ENCODE measurements around the gene MAN2C1.
"Not testable (repeated sequence)": the region's sequence is repeated elsewhere in the genome, so short reads cannot be mapped to it uniquely, and the experiment has no call there.

MAN2C1 gene

GRCh38 chr15:75367913-75368688 is at the start of gene MAN2C1:
MAN2C1 (minus strand) TSS chr15:75368607; CDS start chr15:75368583, 24 bp downstream.
- peak; percentile 76 to 82 for DNase-seq (ENCODE audit: low read depth in 2 of 2, low spot score in 1 of 2)

DNA sequence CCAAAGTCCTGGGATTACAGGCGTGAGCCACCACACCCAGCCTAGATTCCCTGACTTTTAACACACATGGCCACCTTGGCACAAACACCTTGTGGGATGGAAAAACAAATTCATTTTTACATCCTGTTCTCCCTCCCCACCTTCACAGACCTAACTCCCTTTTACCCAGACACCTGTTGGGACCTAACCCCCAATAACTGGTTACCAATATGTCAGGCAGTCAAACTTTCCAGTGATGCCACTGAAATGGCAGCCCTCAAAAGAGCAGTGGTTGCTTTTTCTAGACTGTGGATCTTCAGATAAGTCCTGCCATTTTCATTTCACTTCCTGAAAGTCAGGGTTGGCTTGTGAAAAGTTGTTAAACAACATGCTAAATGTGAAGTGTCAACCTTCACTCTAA is 48.2 kb upstream of the MAN2C1 start:
- DNase-seq (ENCODE audit: low read depth in 2 of 2, low spot score in 1 of 2) = no peak

GRCh38 chr15:75410196-75410595 is 41.8 kb upstream of the MAN2C1 start:
- no peak for DNase-seq (ENCODE audit: low read depth in 2 of 2, low spot score in 1 of 2)

- DNase-seq (ENCODE audit: low read depth in 2 of 2, low spot score in 1 of 2) = no peak
Observed at GRCh38 chr15:75407083-75407482, 38.7 kb upstream of the MAN2C1 start.

DNA sequence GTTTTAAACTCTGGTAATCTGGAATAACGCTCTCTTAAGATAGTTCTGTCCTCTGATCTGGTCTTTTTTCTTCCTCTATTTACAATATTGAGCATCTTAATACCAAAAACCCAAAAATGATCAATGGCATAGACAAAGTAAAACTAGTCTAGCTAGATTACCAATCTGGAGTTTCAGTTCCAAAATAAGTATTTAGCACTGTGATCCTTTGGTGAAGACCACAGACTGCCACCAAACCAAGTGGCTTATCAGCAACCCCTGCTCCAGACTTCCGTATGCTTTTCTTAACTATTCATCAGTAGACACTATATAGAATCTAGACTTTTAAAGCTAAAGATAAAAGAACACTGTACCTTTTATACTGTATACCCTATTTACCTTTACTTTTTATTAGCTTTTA is 35.5 kb upstream of the MAN2C1 start:
- DNase-seq (ENCODE audit: low read depth in 2 of 2, low spot score in 1 of 2) = no peak

- DNase-seq (ENCODE audit: low read depth in 2 of 2, low spot score in 1 of 2) = no peak
Observed at GRCh38 chr15:75397494-75397893, 29.1 kb upstream of the MAN2C1 start.

DNA sequence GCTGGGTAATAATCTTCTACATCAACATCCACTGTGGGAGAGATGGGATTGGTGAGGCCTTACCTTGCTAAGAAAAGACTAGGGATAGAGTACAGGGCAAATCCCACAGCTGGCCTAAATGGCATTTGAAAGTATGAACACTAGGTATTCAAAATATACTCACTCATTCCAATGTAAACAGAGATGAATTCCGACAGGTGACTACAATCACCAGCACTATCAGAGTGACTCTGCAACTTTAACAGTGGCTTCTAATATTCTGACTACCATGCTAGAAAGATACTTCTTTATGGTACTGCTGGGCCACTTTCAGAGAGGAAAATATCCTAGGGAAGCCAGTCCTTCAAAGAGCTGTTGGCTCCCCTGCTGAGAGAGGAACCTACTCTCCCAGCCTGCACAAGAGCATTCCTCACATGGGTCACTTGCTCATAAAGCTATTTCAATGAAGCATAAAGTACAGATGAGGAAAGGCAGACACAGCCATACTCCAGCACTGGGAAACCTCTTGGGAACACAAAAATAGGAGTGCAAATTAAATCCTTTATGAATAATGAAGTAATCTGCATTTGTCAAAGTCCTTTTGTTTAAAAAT is 21.5 kb upstream of the MAN2C1 start:
- no peak for DNase-seq (ENCODE audit: low read depth in 2 of 2, low spot score in 1 of 2)

DNA sequence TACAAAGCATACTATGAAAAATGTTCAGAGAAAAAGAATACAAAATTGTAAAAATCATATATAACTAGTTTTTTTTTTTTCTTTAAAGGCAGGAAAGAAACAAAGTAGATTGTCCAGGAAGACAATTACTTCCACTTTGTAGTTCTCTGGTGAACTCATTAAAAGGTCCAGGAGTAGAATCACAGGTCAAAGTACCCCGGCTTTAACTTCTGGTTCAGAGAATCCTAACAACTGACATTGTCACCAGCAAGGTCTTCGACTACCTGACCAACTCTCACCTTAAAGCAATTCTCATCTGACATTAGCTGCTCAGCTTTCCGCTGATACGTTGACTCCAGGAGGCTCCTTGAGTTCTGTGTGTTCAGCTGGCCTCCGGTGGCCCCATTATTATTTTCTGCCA is 15.6 kb upstream of the MAN2C1 start:
- DNase-seq (ENCODE audit: low read depth in 2 of 2, low spot score in 1 of 2) = not testable (repeated sequence)

GRCh38 chr15:75380773-75381172 is 12.4 kb upstream of the MAN2C1 start:
- DNase-seq (ENCODE audit: low read depth in 2 of 2, low spot score in 1 of 2) = no peak

GRCh38 chr15:75371901-75372688 is 3.7 kb upstream of the MAN2C1 start:
- no peak for DNase-seq (ENCODE audit: low read depth in 2 of 2, low spot score in 1 of 2)

DNA sequence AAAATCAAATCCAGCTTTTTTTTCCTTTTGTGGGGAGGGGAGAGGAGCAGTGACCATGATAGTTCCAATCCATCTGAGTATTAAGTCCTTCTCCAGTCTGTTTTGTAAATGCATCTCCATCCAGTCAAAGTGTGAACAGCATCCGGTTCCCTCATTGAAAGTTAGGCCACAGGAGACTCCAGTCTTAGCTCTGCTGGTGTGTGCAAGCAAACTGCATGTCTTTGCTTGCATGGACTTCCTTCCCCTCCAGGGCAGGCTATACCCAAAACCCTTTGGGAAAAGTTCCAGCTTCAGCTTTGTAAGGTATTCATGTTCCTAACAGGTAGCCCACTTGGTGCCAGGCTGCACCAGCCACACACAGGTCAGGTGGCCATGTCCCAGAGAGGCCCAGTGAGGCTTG is 3.1 kb upstream of the MAN2C1 start:
- no peak for DNase-seq (ENCODE audit: low read depth in 2 of 2, low spot score in 1 of 2)

GRCh38 chr15:75369897-75370581 is 1.6 kb upstream of the MAN2C1 start:
- no peak for DNase-seq (ENCODE audit: low read depth in 2 of 2, low spot score in 1 of 2)

DNA sequence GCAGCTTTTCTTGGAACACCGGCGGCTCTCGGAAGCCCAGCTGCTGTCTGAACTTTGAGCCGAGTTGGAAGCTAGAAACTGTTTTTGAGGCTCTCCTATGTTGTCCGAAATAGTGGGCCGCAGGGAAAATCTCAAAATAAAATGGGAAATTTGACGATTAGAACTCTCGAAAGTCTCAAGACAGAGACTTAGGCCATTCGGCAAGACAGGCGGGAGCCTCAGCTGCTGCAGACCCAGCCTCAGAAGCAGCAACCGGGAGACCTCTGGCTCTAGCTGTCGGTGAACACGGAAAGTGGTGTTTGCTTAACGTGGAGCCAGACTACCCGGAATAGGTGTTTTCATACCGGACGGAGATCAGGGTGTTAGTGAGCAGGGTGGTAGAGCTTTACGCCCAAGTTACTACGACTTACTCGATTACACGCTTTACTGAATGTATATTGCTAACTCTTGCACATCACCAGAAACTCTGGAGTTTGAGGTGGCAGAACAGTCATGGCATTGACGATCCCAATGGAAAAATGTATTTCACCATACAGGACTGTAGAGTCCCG is 357 bp upstream of the MAN2C1 start:
- DNase-seq (ENCODE audit: low read depth in 2 of 2, low spot score in 1 of 2) = no peak

DNA sequence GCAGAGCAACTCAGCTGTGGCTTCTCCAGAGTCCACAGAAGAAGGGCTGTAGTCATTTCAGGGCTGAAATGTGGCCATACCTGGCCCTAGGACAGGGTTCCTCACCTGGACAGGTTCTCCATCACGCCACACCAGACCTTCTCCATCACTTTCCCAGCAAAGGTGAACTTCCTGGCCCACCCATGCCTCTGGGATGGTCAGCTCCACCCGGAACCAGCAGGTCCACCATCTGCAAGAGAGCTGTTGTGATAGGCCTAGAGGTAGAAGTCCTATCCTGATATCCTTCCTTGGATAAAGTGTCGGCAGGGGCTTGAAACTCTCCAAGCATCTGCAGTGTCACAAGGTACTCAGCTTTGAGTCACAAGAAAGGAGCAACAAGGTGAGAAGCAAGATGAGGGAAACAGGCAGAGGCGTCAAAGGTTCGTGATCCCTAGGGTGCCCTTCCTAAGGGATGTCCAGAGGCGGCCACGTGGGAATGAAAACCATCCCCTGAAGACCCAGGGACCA is 948 bp downstream of the MAN2C1 start:
- DNase-seq (ENCODE audit: low read depth in 2 of 2, low spot score in 1 of 2) = no peak

DNA sequence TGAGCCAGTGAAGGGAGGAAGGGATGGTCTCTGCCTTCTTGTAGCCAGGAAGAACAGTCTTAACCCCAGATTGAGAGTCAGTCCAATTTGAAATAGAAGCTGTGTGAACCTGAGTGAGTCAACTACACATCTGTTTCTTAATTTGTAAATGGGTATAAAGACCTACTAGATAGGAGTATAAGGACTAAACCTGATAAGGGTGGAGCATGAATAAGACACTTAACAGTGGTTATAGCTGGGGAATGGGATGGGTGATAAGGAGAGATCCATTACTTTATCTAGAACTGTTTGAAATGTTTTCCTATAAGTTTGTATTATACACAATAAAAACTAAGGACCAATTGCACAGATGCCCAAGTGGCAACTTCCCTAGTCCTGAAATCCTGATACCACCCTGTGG is 1.4 kb downstream of the MAN2C1 start:
- no peak for DNase-seq (ENCODE audit: low read depth in 2 of 2, low spot score in 1 of 2)

GRCh38 chr15:75366163-75366562 is 2.2 kb downstream of the MAN2C1 start:
- DNase-seq (ENCODE audit: low read depth in 2 of 2, low spot score in 1 of 2) = no peak

DNA sequence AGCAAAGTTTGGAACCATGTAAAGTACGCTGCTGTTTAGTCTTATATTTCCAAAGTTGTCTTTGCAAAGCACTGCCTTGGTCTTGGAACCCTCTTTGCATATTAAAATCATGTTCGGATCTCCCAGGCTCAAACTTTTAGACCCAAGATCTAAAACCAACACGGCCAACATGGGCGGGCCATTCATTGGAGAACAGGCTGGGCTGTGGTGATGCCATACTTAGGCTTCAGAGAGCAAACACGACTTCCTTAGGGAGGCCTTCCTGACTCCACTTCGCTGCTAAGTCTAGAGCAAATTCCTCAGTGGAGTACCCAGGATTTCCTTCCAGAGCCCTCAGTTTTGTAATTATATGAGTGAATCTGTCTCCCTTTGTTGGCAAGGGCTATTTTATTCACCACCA is 3.5 kb downstream of the MAN2C1 start:
- no peak for DNase-seq (ENCODE audit: low read depth in 2 of 2, low spot score in 1 of 2)

- no peak for DNase-seq (ENCODE audit: low read depth in 2 of 2, low spot score in 1 of 2)
Observed at GRCh38 chr15:75363786-75364185, 4.6 kb downstream of the MAN2C1 start.

DNA sequence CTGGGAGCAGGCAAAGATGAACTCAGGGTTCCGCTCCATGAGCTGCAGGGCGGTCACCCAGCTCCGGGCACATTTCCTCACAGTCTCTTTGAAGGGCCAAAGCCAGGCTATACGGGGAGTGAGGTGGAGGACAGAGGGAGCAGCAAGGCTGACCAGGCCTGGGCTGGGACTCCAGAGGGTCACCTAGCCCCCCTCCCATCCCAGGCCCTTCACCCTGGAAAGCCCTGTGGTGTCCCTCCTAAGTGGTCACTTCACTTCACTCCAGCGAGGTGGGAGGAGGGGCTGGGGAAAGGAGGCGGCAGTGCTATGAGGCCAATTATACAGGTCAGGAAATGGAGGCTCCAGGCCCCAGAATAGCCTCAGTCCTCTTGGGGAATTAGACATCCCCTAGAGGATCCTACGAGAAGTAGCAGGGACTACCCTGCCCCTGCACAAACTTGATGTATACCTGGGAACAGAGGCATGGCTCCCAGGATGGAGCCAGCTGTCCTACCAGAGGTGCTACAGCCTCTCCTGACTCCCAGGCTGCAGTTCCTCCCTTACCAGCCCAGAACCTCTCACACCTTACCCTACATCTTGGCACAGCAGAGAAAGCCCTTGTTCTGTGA is 5.7 kb downstream of the MAN2C1 start:
- DNase-seq (ENCODE audit: low read depth in 2 of 2, low spot score in 1 of 2) = no peak

- no peak for DNase-seq (ENCODE audit: low read depth in 2 of 2, low spot score in 1 of 2)
Observed at GRCh38 chr15:75361989-75362641, 6.3 kb downstream of the MAN2C1 start.

All from stimulated activated CD8-positive, alpha-beta memory T cell treated with anti-CD3 and anti-CD28 coated beads, Interleukin-4, amount 100 ng/mL, for 4 hours (primary cell).